Activated naive CD4-positive, alpha-beta T cell treated with anti-CD3 and anti-CD28 coated beads, Interleukin-2, amount 50 U/mL, for 24 hours (primary cell): ENCODE data around the gene LCN9.

ENCODE experiments used
- H3K27ac Mint-ChIP-seq: one replicate; pipeline ENCODE4 v1.8.0; 2021; ENCODE audit warnings: mild to moderate bottlenecking, mixed read lengths
- H3K27me3 Mint-ChIP-seq: one replicate; pipeline ENCODE4 v1.8.0; 2021; ENCODE audit warnings: mixed read lengths
- H3K36me3 Mint-ChIP-seq: one replicate; pipeline ENCODE4 v1.8.0; 2021; ENCODE audit warnings: mixed read lengths
- H3K4me1 Mint-ChIP-seq: one replicate; pipeline ENCODE4 v1.8.0; 2021; ENCODE audit warnings: mixed read lengths
- H3K4me3 Mint-ChIP-seq: one replicate; pipeline ENCODE4 v1.8.0; 2021; ENCODE audit warnings: mild to moderate bottlenecking, mixed read lengths
- H3K9me3 Mint-ChIP-seq: one replicate; pipeline ENCODE4 v1.8.0; 2021; ENCODE audit warnings: mixed read lengths

The LCN9 gene, protein sequence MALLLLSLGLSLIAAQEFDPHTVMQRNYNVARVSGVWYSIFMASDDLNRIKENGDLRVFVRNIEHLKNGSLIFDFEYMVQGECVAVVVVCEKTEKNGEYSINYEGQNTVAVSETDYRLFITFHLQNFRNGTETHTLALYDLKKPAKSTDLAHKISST

DNA sequence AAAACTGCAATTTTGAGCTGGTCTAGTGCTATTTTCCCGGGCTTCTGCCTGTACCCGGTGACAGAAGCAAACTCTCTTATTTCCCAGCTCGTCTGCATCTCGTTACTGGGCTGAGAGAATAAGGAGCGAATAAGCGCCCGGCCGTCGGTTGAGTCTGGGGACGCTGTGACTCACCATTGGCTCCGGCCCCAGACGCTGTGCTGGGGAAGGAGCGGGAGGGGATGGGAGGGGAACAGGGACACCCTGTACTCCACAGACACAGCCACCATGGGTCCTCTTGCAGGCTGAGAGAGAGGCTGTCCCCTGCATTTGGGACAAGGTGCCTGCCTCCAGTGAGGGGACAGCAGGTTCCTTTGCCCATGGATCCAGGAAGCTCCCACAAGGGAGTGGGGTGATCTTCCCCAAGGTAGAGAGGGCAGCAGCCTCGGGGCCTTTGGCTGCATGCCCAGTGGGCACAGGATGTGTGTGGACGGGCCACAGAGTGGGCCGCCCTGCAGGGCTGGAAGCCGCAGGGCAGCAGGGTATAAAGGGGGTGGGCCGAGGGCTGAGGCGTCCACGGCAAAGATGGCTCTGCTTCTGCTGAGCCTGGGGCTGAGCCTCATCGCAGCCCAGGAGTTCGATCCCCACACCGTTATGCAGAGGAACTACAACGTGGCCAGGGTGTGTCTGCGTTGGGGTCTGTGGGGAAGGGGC lies at the start of gene LCN9:
Gene LCN9 (plus strand): TSS at position 552 of the 693 bp plus-strand sequence. CDS start 13 bp downstream, at position 565.
- H3K4me3 Mint-ChIP-seq, result no peak within 1 kb of the TSS
- no peaks in the 10 kb centered on the region for H3K4me1 Mint-ChIP-seq
- H3K27me3 Mint-ChIP-seq, result no peaks in the 10 kb centered on the region
- H3K9me3 Mint-ChIP-seq, result no peaks in the 10 kb centered on the region
- no peak within 1 kb of the TSS for H3K27ac Mint-ChIP-seq
- no peaks in the 10 kb centered on the region for H3K36me3 Mint-ChIP-seq

DNA sequence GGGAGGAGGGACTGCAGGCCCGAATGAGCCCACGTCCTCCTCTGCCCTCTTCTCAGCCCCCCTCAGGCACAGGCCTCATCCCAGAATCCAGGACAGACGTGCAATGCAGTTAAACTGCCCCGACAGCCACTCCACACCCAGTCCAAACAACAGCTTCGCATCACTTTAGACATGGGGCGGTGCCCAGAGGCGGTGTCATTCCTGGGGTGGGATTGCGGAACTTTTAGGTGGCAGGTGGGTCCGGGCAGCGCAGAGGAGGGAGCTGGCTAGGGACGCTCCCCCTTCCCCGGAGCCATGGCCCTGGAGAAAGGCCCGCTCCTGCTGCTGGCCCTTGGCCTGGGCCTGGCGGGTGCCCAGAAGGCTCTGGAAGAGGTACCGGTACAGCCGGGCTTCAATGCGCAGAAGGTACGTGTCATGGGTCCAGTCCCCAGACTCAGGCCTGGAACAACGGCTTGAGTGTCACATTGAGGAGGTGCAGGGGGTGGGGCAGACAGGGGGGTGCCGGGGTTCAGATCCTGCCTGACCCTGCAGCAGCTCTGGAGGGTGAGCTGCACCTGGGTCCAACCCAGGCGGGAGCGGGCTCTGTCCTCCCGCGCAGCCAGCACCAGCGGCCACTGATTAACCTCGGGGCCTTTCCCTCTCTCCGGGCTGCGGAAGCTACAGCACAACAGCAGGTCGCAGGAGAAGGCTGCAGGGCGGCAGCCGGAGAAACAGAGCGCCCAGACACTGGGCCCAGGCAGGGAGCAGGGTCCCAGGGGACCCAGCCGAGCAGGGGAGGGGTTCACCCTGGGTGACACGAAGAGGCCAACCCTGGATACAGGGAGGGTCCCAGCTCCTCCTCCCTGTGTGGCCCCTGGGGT lies 48.9 kb upstream of the LCN9 start:
- Mint-ChIP-seq H3K4me3 (no peak overlapping the region), H3K27ac (no peak overlapping the region), H3K27me3 (peaks cover 3% of the 10 kb centered on the region), H3K9me3 (no peaks in the 10 kb centered on the region), H3K4me1 (no peaks in the 10 kb centered on the region), H3K36me3 (no peaks in the 10 kb centered on the region)

DNA sequence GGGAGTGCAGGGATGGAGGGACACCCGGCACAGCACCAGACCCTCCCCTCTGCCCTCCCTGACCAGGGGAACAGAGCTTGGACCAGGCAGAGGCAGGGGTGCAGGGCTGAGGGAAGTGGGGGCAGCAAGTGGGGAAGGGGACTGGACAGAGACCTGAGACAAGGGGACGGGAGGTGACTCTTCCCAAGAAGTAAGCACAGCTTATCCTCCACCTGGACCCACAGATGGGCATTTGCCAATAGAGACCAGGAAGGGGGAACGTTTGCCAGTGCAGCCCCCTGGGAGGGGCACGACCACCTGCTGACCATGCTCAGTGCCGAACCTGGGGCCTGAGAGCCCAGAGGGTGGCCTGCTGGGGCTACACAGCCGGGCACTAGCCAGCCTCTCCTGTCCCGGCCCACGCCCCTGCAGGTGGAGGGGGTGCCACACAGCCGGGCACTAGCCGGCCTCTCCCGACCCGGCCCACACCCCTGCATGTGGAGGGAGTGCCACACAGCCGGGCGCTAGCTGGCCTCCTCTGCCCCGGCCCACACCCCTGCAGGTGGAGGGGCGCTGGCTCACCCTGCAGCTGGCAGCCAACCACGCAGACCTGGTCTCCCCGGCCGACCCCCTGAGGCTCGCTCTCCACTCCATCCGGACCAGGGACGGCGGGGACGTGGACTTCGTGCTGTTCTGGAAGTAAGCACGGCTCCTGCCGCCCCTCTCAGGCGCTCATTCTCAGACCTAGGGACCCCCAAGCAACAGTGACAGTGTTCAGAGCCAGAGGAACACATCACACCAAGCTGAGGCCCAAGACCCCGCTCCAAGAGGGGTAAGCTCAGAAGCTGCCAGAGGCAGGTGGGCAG lies 48.1 kb upstream of the LCN9 start:
- H3K4me1 Mint-ChIP-seq, result no peaks in the 10 kb centered on the region
- no peak overlapping the region for H3K27ac Mint-ChIP-seq
- H3K9me3 Mint-ChIP-seq, result no peaks in the 10 kb centered on the region
- H3K4me3 Mint-ChIP-seq, result no peak overlapping the region
- no peaks in the 10 kb centered on the region for H3K36me3 Mint-ChIP-seq
- H3K27me3 Mint-ChIP-seq, result peaks cover 1% of the 10 kb centered on the region

DNA sequence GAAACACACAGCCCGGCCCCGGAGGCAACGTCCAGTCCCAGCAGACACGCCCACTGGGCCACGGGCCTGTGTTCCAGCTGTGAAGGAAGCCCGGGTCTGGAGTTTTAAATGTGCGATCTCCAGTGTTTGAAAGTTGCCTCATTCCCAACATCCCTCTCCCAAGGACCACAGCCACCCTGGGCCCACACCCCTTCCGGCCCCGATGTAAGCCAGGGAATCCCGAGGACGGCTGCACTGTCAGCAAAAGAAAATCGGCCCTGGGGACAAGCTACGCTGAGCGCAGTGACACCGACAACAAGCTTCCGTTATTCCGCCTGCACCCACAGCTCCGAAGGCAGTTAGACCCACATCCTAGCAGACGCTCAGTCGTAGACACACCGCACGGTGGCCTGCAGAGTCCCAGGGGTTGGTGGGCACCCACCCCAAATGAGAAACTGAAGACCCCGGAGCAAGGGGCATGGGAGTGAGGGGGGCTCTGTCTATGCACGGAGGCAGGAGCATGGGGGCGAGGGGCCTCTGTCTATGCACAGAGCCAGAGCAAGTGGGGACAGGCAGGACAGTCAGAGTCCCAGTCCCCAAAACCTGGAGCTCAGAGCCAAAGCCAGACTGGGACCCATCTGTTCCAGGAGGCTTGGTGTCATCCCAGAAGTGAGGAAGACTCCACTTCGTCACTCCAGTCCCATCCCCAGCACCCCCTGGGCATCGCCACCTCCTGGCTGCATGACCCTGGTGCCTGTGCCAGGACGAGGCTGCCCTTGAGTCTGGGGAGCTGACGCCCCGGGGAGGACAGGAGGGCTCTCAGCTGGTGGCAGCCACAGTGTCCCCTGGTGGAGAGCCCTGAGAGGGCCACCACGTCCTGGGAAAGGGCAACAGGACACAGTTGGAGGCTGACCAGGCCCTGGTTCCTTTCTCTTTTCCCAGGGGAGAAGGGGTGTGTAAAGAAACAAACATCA lies 47.2 kb upstream of the LCN9 start:
- H3K4me3 Mint-ChIP-seq, result no peak overlapping the region
- H3K27me3 Mint-ChIP-seq, result no peaks in the 10 kb centered on the region
- no peak overlapping the region for H3K27ac Mint-ChIP-seq
- H3K36me3 Mint-ChIP-seq, result no peaks in the 10 kb centered on the region
- no peaks in the 10 kb centered on the region for H3K9me3 Mint-ChIP-seq
- no peaks in the 10 kb centered on the region for H3K4me1 Mint-ChIP-seq

DNA sequence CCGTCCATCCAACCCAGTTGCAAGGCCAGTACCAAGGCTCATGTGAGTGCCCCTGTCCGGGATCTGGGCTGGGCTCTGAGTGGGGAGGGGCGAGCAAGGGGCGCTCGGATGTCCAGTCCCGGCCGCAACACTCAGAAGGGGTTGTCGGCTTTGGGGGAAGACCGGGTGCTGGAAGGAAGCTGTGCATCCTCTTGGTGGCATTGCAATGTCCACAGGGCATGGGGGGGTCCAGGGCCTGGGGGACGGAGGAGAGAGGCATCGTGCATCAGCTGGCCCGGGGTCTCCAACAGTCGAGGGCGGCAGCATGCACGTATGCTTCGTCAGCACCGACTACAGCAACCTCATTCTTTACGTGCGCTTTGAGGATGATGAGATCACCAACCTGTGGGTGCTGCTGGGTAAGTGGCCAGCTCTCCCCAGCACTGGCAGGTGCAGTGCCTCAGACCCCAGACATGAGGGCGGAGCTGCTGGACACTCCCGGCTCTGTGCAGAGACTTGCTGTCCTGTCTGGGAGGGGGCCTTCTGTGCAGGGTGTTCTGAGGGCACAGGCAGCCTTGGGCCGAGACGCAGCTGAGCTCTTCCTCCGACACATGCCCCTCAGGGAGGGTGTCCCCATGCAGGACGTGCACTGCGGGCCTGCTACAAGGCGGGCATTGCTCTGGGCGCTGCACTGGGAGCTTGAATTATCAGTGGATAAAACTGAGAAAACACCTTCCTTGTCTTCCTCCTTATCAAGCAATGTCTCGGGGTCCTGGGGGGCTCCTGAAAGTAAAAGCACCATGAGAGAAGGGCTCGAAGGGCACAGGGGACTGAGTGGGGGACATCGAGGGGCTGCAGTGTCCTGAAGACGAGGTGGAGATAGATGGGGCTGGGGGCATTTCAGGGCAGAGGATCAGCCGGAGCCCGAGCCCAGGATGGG lies 46.2 kb upstream of the LCN9 start:
- Mint-ChIP-seq H3K36me3 (no peaks in the 10 kb centered on the region), H3K27ac (no peak overlapping the region), H3K4me3 (no peak overlapping the region), H3K4me1 (no peaks in the 10 kb centered on the region), H3K27me3 (no peaks in the 10 kb centered on the region), H3K9me3 (no peaks in the 10 kb centered on the region)

DNA sequence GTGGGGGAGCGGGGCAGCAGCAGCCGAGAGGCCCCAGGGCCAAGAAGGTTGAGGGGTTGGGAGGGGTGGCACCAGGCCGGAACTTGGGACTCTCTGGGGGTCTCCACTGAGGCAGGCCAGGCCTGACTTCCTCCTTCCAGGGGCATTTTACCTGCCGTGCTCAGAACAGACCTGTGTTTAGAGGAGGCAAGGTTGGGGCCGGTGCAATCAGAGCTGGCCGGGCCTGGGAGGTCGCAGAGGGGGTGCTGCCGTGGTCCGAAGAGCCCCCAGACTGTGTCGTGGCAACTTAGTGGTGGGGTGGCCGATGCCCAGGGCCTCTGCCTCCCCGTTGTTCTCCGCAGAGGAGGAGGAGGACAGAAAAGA lies 45.6 kb upstream of the LCN9 start:
- H3K27me3 Mint-ChIP-seq, result no peaks in the 10 kb centered on the region
- H3K4me3 Mint-ChIP-seq, result no peak overlapping the region
- H3K4me1 Mint-ChIP-seq, result no peaks in the 10 kb centered on the region
- H3K27ac Mint-ChIP-seq, result no peak overlapping the region
- H3K9me3 Mint-ChIP-seq, result no peaks in the 10 kb centered on the region
- H3K36me3 Mint-ChIP-seq, result no peaks in the 10 kb centered on the region

DNA sequence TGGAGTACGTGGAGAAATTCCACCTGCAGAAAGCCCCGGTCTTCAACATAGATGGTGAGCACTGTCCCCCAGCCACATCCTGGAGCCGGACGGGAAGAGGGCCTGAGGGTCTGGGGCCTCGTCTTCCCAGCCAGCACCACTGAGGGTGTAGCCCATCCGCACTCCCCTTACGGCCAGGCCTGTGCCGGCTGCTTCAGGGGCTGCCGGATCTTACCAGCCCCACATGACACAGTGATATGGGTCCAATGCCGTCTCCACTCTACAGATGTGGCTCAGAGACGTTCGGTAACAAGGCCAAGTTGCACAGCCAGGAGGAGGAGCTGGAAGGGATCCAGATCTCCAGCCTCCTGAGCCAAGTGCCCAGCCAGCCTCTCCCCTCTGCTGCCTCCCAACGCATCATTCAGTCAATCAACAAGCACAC lies 45.1 kb upstream of the LCN9 start:
- H3K4me3 Mint-ChIP-seq, result no peak overlapping the region
- H3K36me3 Mint-ChIP-seq, result no peaks in the 10 kb centered on the region
- H3K27me3 Mint-ChIP-seq, result no peaks in the 10 kb centered on the region
- no peaks in the 10 kb centered on the region for H3K4me1 Mint-ChIP-seq
- H3K9me3 Mint-ChIP-seq, result no peaks in the 10 kb centered on the region
- no peak overlapping the region for H3K27ac Mint-ChIP-seq

DNA sequence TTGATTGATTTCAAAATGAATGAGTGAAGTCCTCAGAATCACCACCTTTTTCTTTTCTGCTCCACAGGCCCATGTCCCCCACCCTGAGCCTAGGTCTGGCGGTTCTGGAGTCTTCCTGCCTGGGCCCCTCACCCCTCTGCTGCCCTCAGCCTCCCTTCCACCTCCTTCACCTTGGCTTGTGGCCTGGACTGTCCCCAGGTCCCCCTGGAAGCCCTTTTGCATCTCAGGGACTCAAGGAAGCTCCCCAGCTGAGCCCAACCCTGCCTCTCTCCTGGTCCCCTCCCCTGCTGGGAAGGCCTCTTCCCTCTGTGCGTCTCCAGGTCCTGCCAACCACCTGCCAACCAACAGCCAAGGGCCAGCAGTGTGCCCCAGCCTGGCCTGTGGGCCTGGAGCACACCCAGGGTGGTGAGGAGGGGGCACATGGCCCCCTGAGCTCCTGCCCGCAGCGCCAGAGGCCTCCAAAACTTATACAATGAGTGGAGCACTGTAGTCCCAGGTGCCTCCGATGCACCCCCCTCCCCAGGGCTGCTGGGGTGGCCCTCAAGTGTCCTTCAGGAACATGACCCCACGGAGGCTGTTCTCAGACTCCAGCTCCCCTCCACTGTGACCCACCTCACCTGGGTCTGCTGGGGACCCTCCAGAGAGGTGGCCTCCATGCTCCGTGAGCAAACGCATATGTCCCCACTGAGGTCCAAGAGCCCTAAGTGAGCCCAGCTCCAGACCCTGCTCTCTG lies 44.1 kb upstream of the LCN9 start:
- H3K4me3 Mint-ChIP-seq, result no peak overlapping the region
- no peaks in the 10 kb centered on the region for H3K27me3 Mint-ChIP-seq
- no peaks in the 10 kb centered on the region for H3K4me1 Mint-ChIP-seq
- H3K27ac Mint-ChIP-seq, result no peak overlapping the region
- no peaks in the 10 kb centered on the region for H3K36me3 Mint-ChIP-seq
- H3K9me3 Mint-ChIP-seq, result no peaks in the 10 kb centered on the region

DNA sequence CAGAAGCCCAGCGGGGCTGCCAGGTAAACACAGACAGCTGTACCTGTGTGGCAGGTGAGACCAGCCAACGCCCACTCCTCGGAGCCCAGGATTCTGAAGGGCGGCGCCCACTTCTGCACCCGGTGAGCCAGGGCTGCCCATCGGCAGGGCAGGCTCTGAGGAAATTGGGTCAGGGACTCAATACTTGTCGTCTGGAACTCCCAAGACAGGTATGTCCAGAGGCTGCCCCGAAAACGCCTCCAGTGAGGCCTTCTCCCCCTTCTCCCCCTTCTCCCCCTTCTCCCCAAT lies 43.6 kb upstream of the LCN9 start:
- Mint-ChIP-seq H3K27me3 (no peaks in the 10 kb centered on the region), H3K27ac (no peak overlapping the region), H3K4me1 (no peaks in the 10 kb centered on the region), H3K36me3 (no peaks in the 10 kb centered on the region), H3K4me3 (no peak overlapping the region), H3K9me3 (no peaks in the 10 kb centered on the region)

DNA sequence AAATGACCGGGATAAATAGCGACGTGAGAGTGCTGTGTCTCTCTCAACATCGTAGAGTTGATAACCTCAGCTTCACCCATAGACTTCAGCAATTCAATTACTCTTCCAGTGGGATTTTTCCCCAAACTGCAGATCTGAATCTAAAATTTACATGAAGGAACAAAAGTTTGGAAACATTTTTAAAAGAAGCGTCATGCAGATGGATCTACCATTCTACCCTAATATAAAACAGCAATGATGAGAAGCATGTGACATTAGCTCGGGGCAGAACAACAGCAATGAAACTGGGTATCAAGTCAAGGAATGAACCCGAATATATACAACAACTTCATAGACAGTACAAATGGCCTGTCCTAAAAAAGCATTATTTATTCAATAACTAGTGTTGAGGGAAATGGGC lies 42.6 kb upstream of the LCN9 start:
- H3K36me3 Mint-ChIP-seq, result no peaks in the 10 kb centered on the region
- no peaks in the 10 kb centered on the region for H3K9me3 Mint-ChIP-seq
- H3K4me3 Mint-ChIP-seq, result no peak overlapping the region
- no peak overlapping the region for H3K27ac Mint-ChIP-seq
- H3K4me1 Mint-ChIP-seq, result no peaks in the 10 kb centered on the region
- H3K27me3 Mint-ChIP-seq, result no peaks in the 10 kb centered on the region

DNA sequence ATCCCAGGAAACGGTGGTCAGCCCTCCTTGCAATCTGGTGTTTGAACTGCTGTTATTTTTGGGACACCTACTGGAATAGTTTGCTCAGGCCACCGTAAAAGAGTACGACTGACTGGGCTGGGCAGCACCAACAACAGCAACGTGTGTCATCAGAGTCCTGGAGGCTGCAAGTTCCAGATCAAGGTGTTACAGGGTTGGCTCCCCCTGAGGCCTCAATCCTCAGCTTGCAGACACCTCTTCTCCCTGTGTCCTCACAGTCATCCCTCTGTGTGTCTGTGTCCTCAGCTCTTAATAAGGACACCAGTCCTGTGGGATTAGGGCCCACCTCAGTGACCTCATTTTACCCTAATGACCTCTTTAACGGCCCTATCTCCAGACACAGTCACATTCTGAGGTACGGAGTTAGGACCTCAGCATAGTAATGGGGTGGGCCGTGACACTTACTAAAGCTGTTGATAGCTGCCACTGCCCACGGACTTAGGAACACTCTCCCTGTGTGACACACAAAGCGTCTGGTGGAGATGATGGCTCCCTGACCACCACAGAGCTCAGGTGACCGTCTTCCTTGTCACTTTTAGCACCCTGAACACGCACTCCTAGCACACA lies 40.6 kb upstream of the LCN9 start:
- no peaks in the 10 kb centered on the region for H3K4me1 Mint-ChIP-seq
- peaks cover 12% of the 10 kb centered on the region for H3K9me3 Mint-ChIP-seq
- H3K4me3 Mint-ChIP-seq, result no peak overlapping the region
- no peak overlapping the region for H3K27ac Mint-ChIP-seq
- peaks cover 6% of the 10 kb centered on the region for H3K27me3 Mint-ChIP-seq
- H3K36me3 Mint-ChIP-seq, result no peaks in the 10 kb centered on the region

DNA sequence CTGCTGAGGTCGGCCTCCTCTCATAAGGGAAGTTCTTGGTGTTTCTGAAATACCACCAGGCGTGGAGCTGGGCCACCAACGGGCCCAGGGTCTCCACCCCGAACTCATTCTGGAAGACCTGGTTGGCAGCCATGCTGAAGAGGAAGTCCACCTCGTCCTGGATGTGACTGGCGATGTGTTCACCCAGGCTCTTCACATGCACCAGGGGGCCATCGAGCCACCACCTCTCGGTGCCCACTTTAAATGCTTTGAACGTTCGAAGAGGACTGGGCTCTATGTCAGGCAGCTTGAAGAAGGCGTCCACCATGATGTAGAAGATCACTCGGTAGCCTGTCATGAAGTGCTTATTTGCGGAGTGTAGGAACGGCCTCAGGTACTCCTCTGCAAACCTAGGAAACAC lies 38.8 kb upstream of the LCN9 start:
- H3K4me1 Mint-ChIP-seq, result no peaks in the 10 kb centered on the region
- H3K4me3 Mint-ChIP-seq, result no peak overlapping the region
- no peak overlapping the region for H3K27ac Mint-ChIP-seq
- peaks cover 9% of the 10 kb centered on the region for H3K27me3 Mint-ChIP-seq
- peaks cover 3% of the 10 kb centered on the region for H3K36me3 Mint-ChIP-seq
- peaks cover 22% of the 10 kb centered on the region for H3K9me3 Mint-ChIP-seq

DNA sequence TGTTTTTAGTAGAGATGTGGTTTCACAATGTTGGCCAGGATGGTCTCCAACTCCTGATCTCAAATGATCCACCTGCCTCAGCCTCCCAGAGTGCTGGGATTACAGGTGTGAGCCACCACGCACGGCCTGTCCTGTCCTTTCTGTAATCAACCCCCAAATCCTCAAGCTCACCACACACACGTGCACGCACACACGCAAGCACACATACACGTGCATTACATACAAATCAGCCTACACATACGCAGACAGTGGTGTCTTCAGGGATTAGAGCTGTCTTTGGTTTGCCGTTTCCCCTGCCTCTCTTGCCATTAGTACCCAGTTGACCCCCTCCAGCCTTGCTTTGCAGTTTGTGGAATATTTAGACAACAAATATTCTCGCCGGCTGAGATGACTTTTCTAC lies 30.3 kb upstream of the LCN9 start:
- Mint-ChIP-seq H3K4me3 (no peak overlapping the region), H3K9me3 (peaks cover 11% of the 10 kb centered on the region), H3K36me3 (peaks cover 3% of the 10 kb centered on the region), H3K4me1 (no peaks in the 10 kb centered on the region), H3K27me3 (peaks cover 23% of the 10 kb centered on the region), H3K27ac (no peak overlapping the region)
